SHP77 (cell line): ENCODE measurements around the gene FAM107A.

Experiments used
- DNase-seq, 2 experiments: peaks; one replicate each; lab custom pipeline; 2025; lab: John Stamatoyannopoulos, UW

Gene FAM107A

DNA sequence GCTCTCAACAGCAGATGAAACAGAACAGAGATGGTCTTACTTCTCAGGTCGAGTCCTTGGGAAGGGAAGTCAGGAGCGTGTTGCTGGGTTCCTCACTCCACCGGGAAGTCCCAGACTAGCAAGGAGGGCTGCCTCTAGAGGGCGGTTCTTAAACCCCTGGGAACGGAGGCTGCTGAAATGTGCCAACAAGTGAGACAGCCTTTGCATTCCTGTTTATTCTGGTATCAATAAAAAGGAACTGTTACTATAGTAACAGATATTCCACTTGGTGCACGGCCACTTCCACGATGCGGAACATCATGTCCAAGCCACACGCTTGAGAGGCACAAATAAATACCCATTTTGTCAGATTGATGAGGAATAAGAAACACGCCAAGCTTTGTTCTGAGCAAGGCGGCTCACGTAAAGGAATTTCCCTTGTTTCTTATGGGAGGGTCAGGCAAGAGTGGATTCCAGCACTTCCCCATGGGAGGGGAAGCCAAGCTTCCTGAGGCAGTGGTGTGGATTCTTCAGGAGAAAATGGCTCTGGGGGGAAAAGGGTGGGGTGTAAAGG lies at the start of gene FAM107A:
FAM107A (minus strand) TSS at position 123 of the 553 bp plus-strand sequence. CDS start 7,531 bp downstream, outside the sequence.
- DNase-seq, result no peak

DNA sequence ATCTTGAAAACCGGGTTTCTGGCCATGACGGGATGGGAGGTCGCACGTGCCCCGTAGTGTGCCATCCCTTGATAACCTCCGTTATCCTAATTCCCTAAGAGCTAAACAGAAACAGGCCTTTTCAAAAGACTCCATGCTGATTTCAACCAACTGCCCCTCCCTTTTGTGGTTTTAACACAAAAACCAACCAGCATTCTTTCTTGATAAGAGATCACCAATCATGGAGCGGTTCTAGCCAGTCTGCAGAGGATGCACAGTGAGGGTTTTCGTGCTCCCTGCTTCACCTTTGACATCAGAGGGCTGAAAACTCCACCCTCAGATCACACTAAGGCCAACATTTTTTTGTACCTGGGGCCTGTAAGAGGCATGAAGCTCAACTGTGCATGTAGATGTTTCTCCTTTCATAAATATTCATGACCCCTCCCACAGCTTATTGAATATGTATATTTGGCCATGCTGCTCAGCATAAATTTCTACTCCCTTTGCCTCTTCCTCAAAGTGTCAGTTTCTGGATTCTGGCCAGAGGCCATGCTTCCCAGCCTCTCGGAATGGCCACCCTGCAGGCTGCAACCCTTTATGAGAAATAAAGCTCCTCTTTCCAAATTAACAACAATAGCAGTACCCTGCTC lies 48.1 kb upstream of the FAM107A start:
- no peak for DNase-seq

GRCh38 chr3:58624550-58624949 lies 47.4 kb upstream of the FAM107A start:
- no peak for DNase-seq

GRCh38 chr3:58623961-58624360 lies 46.8 kb upstream of the FAM107A start:
- no peak for DNase-seq

- no peak for DNase-seq
These were observed 46.3 kb upstream of the FAM107A start for GRCh38 chr3:58623478-58623877.

DNA sequence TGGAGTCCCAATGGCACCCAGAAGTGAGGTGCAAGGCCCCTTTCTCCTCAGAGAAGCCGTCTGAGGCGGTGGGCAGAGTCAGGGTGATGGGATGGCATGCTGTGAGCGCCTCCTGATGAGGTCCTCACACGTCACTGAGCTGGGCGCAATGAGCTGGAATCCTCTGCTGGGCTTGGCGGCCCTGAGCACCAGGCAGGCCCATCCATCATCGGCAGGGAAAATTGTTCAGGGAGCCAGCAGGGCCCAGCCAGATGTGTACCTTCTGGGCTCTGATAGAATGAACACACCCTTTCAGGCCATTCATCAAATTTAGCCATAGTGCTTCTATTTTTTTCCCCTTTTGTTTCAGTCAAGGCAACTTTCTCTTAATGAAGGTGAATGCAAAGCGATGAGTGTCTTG lies 45.7 kb upstream of the FAM107A start:
- DNase-seq, result no peak

DNA sequence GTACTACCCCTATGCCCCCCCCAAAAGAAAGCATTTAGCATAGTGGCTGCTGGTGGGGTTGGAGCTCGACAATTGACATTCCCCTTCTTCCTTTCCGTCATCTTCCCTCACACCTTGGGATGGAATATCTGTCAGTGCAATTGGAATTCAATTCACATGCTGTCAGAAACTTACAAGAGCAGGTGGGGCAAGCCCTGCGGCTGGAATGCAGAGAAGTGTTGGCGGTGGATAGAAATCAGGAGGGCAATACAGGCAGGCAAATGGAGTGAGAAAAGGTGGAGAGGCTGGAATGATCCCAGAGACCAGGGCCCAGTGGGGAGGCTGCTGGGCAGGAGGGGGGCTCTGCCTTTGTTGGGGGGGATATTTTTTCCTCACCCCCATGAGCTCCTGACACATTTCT lies 45.2 kb upstream of the FAM107A start:
- no peak for DNase-seq

DNA sequence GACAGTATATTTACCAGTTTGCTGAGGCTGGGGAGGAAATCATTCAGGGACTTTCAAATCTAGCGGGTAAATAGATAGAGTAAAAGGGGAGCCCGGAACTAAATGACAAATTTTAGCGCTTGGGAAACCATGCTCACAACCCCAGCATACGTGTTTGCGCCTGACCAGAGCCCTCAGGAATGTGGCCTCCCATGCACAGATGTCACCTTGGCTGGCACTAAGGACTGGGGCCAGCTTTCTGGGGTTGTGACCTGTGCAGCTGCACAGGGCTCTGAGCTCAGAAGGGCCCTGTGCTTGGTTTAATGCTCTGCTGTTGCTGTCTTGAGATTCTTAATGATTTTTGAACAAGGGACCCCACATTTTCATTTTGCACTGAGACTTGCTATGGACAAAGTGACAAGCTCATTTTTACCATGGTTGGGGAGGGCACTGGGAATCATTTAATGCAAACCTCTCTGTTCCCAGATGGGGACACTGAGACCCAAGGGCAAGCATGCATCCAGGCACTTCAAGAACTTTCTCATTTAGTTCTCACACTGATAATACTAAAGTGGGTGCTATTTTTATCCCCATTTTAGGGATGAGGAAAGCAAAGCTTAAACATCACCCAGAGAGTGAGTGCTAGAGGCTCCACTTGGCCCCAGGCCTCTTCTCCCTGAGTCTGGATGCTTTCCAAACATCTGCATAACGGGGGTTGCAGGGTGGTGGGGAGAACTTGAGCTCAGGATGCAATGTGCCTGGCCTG lies 44.1 kb upstream of the FAM107A start:
- DNase-seq, result no peak

DNA sequence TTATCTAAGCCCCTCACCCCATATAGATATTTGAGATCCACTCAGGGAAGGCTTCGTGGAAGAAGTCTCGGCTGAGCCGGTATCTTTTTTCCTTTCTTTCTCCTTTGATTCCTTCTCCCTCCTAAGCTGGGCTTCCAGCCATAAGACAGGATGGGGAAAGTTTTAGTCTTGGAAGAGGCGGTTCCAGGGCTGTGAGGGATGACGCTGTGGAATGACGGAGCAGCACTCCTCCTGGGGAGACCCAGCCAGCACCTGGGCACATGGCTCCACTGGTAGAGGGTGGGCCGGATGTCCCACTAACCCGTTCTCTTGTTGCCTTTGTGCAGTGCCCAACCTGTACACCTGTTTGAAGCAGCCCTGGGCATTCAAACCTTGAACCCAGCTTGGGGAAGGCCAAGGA lies 43.2 kb upstream of the FAM107A start:
- no peak for DNase-seq

DNA sequence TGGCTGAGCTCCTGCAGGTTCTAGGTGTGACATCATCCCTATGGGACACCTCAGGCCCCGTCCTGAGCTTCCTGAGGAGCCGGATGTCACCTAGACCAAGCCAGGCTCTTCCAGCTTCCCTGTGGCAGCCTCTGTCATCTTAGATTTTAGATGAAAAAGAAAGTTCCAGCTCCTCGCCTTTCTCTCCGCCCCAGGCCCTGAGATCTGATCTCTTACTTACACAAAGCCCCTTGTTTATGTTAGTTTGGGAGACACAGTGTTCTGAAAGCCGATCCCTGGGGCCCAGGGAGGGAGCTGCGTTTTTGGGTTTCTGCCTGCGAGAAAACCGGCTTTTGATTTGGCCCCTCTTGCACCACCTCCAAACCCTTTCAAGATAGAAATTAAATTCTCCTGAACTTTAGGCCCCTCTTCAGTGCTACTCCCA lies 40.2 kb upstream of the FAM107A start:
- DNase-seq, result no peak

- no peak for DNase-seq
These were observed 36.3 kb upstream of the FAM107A start for GRCh38 chr3:58613236-58614132.

DNA sequence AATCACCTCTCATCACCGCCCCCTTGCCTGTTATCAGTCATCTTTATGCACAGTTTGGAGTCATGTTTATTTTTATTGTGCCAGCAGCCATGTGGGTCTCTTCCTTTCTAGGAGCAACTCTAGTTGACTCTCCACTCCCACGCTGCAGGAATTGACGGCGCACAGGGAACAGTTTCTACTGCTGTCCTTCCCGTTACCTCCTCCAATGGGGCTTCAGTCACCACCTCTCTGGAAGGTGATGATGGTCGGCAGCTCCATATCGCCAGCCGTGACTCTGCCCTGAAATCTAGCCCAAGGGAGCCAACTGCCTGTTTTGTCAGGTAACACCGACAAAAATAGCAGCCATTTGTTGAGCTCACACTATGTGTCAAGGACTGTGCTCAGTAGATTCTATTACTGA lies 35.6 kb upstream of the FAM107A start:
- no peak for DNase-seq

DNA sequence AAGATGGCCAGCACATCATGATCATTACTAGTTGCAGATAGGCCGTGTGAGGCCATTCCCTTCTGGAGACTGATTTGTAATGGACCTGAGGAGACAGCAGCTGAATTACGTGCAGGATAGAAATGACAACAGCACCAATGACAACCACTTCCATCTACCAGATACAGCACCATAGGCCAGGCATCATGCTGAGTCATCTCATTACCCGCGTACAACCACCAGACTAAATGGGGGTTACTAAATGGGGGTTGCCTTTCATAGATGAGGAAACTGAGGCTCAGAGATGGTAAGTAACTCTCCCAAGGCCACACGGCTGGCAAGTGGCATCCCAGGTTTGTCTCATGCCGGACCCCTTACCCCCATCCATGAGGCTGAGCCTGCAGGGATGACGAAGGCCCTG lies 32.8 kb upstream of the FAM107A start:
- no peak for DNase-seq

DNA sequence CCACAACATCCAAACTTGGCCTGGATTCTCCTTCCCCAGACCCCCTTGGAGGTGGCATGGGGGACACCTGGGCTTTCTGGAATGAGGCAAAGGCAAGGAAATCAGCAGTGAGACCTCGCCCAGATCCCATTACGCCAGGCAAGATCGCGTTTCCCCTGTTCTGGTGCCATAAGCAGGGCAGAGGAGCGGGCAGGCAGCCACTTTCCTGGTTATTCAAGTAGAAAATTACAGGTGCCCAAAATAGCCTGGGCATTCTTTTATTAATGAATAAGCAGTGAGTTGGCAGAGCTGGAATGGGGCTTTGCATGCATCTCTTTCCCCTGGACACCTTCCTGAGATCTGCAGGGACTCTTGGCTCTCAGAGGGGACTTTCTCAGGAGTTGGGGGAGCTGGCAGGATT lies 31.5 kb upstream of the FAM107A start:
- no peak for DNase-seq

- no peak for DNase-seq
These were observed 30.6 kb upstream of the FAM107A start for GRCh38 chr3:58607816-58608215.

GRCh38 chr3:58606693-58607092 lies 29.5 kb upstream of the FAM107A start:
- no peak for DNase-seq

DNA sequence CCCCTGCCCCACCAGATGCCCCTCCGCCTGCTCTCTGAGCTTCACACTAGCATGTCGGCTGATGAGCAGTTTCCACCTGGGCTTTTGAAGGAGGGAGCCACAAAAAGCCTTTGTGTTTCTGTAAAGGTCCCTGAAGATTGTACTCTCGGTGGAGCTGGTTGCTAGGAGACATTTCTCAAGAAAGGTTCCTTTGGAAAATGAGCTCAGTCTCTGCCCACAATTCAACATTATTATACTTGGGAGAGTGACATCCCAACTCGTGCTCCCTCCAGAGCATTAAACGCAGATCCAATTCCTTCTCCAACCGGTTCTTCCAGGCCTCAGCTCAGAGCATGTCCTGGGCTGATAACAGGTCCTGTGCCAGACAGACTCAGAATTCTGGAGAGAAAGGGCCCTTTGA lies 26.8 kb upstream of the FAM107A start:
- DNase-seq, result no peak

GRCh38 chr3:58603606-58604005 lies 26.4 kb upstream of the FAM107A start:
- no peak for DNase-seq

DNA sequence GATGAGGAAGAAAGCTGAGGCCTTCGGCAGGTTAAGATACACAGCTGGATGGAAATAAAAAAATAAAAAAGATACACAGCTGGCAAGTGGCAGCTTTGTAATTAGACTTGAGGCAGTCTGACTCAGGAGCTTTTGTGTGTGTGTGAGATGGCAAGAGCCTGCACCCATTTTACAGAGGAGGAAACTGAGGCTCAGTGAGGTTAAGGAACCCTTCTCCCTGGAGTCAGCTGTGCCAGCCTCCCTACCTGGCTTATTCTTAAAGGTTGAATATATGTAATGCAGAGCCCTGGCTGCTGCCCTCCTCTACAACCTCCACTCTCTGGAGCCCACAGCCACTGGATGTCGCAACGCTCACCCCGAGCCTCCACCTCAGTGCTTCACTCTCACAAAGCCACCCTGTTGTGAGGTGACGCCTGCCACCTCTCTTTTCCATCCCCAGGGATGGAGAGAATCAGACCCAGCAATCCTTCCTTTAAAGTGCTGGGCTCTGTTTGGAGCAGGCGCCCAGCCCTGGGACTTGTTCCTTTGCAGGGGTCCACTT lies 20.6 kb upstream of the FAM107A start:
- no peak for DNase-seq

GRCh38 chr3:58596834-58597518 lies 19.8 kb upstream of the FAM107A start:
- DNase-seq, result no peak

GRCh38 chr3:58594117-58594516 lies 16.9 kb upstream of the FAM107A start:
- no peak for DNase-seq
